OCI-LY3 (cell line): ENCODE measurements around the gene GAS2L3.
"Not testable (repeated sequence)": the region's sequence is repeated elsewhere in the genome, so short reads cannot be mapped to it uniquely, and the experiment has no call there.

Source experiments
- H2AFZ ChIP-seq: fragments of 200-600, 300-600 bp; shearing (Covaris generic); 2 replicates; pipeline ENCODE4 v1.6.0; 2014; ENCODE audit warnings: antibody characterized with exemption, low read depth, low read length
- H3K27ac ChIP-seq: fragments of 200-600, 300-600 bp; sonication (generic); 2 replicates; pipeline ENCODE4 v1.5.1; 2014; ENCODE audit warnings: mild to moderate bottlenecking, low read length, moderate library complexity, mixed read lengths
- H3K27me3 ChIP-seq: fragments of 200-600, 300-600 bp; sonication (generic); 2 replicates; pipeline ENCODE4 v1.6.1; 2014; ENCODE audit warnings: low read depth, low read length, mixed read lengths
- H3K36me3 ChIP-seq: fragments of 200-600, 300-600 bp; sonication (generic); replicated peaks from 2 replicates; pipeline ENCODE3; 2014; ENCODE audit warnings: low read depth, low read length, mixed read lengths
- H3K4me1 ChIP-seq: fragments of 300-600, 200-600 bp; sonication (generic); 2 replicates; pipeline ENCODE4 v1.6.1; 2014; ENCODE audit warnings: low read length, mixed read lengths
- H3K4me2 ChIP-seq: fragments of 200-600, 300-600 bp; sonication (generic); 2 replicates; pipeline ENCODE4 v1.6.1; 2014; ENCODE audit warnings: low read length, mixed read lengths
- H3K4me3 ChIP-seq: fragments of 300-600, 200-600 bp; sonication (generic); 2 replicates; pipeline ENCODE4 v1.5.1; 2014; ENCODE audit warnings: antibody characterized with exemption, mild to moderate bottlenecking, low read length, moderate library complexity
- H3K79me2 ChIP-seq: fragments of 300-600, 200-600 bp; shearing (Covaris generic); 2 replicates; pipeline ENCODE4 v1.6.1; 2014; ENCODE audit warnings: mild to moderate bottlenecking, low read length, mixed read lengths
- H3K9ac ChIP-seq: fragments of 300-600, 200-600 bp; shearing (Covaris generic); 2 replicates; pipeline ENCODE4 v1.6.0; 2014; ENCODE audit warnings: mild to moderate bottlenecking, low read length, moderate library complexity
- H3K9me3 ChIP-seq: fragments of 200-600, 300-600 bp; shearing (Covaris generic); 2 replicates; pipeline ENCODE4 v1.6.1; 2014; ENCODE audit warnings: low read length, mixed read lengths; ENCODE audit not compliant: insufficient read depth
- H4K20me1 ChIP-seq: fragments of 200-600, 300-600 bp; sonication (generic); 2 replicates; pipeline ENCODE4 v1.6.1; 2016; ENCODE audit warnings: low read length, mixed read lengths; ENCODE audit not compliant: insufficient read depth
- CTCF ChIP-seq: fragments of 200-600, 300-600 bp; sonication (generic); IDR thresholded peaks from 2 replicates; pipeline ENCODE4 v1.5.1; 2014; ENCODE audit warnings: antibody characterized with exemption, low read length, low read depth
- EZH2phosphoT487 ChIP-seq: fragments of 200-600 bp; shearing (Covaris generic); IDR thresholded peaks from 2 replicates; pipeline ENCODE4 v1.6.1; 2018; ENCODE audit warnings: antibody characterized with exemption, mixed run types, low read depth

GAS2L3 gene

GRCh38 chr12:100632445-100632892 lies 59.0 kb downstream of the GAS2L3 start:
- Histone ChIP-seq H3K27me3 (no peaks in the 10 kb centered on the region), H2AFZ (peak overlapping the region; percentile 64), H3K4me1 (peaks cover 27% of the 10 kb centered on the region), H3K9me3 (peaks cover 11% of the 10 kb centered on the region; the same call in 1 of the 2 replicates), H3K4me3 (peak overlapping the region; percentile 3; the same call in 1 of the 2 replicates), H4K20me1 (no peaks in the 10 kb centered on the region), H3K79me2 (no peaks in the 10 kb centered on the region), H3K27ac (peak overlapping the region; percentile 78), H3K36me3 (peaks cover 11% of the 10 kb centered on the region), H3K4me2 (peak overlapping the region; percentile 25), H3K9ac (peak overlapping the region; percentile 9; the same call in 1 of the 2 replicates)
- TF ChIP-seq CTCF (no peak), EZH2phosphoT487 (no peak)

GRCh38 chr12:100633082-100633785 lies 59.8 kb downstream of the GAS2L3 start:
- Histone ChIP-seq H3K4me3 (peak overlapping the region; percentile 15; the same call in 1 of the 2 replicates), H3K27ac (peak overlapping the region; percentile 78), H3K4me1 (peaks cover 27% of the 10 kb centered on the region)

GRCh38 chr12:100643246-100643645 lies 69.8 kb downstream of the GAS2L3 start:
- Histone ChIP-seq H2AFZ (no peak overlapping the region), H3K27me3 (no peaks in the 10 kb centered on the region), H3K79me2 (no peaks in the 10 kb centered on the region), H4K20me1 (no peaks in the 10 kb centered on the region), H3K9me3 (no peaks in the 10 kb centered on the region), H3K4me2 (no peak overlapping the region), H3K4me3 (no peak overlapping the region), H3K36me3 (no peaks in the 10 kb centered on the region), H3K27ac (no peak overlapping the region), H3K9ac (no peak overlapping the region), H3K4me1 (no peaks in the 10 kb centered on the region)
- TF ChIP-seq EZH2phosphoT487 (no peak), CTCF (no peak)

More at GRCh38 chr12:100633082-100633785, 59.8 kb downstream of the GAS2L3 start:
- peaks cover 11% of the 10 kb centered on the region; the same call in 1 of the 2 replicates for H3K9me3 ChIP-seq
- H4K20me1 ChIP-seq, H3K27me3 ChIP-seq, H3K79me2 ChIP-seq: not testable (repeated sequence)
- peaks cover 11% of the 10 kb centered on the region for H3K36me3 ChIP-seq
- peak overlapping the region; percentile 25 for H3K4me2 ChIP-seq
- H3K9ac ChIP-seq: peak overlapping the region; percentile 21; the same call in 1 of the 2 replicates
- H2AFZ ChIP-seq: peak overlapping the region; percentile 64

- H2AFZ ChIP-seq: no peak overlapping the region
- no peaks in the 10 kb centered on the region for H3K79me2 ChIP-seq
- no peaks in the 10 kb centered on the region for H3K4me1 ChIP-seq
- H4K20me1 ChIP-seq: no peaks in the 10 kb centered on the region
- TF ChIP-seq CTCF (no peak), EZH2phosphoT487 (no peak)
- no peak overlapping the region for H3K4me2 ChIP-seq
- H3K27ac ChIP-seq: no peak overlapping the region
- no peak overlapping the region for H3K4me3 ChIP-seq
- no peak overlapping the region for H3K9ac ChIP-seq
- H3K27me3 ChIP-seq: peaks cover 5% of the 10 kb centered on the region; the same call in 1 of the 2 replicates
- no peaks in the 10 kb centered on the region for H3K9me3 ChIP-seq
- H3K36me3 ChIP-seq: no peaks in the 10 kb centered on the region
Measured at GRCh38 chr12:100646896-100647295, 73.4 kb downstream of the GAS2L3 start.
